Measurements from ENCODE around the gene HLA-C. TPM values are rescaled to one million over a fixed set of nuclear protein-coding genes. Genes with fewer than 3 reads are reported as not detected.
"Not testable (repeated sequence)": the region's sequence is repeated elsewhere in the genome, so short reads cannot be mapped to it uniquely, and the experiment has no call there.

Gene HLA-C
- total RNA-seq, 2 experiments from 2014 or later = 333 to 404 TPM

- ChIA-PET POLR2A (interaction anchor here (1.1 kb wide), 1 partner anchor 328 kb away, joined by 3 read pairs; no protein-coding TSS in a partner anchor), CTCF (ENCODE audit: unreplicated experiment) (interaction anchor here (0.6 kb wide), 1 partner anchor 641 kb away, joined by 16 read pairs; no protein-coding TSS in a partner anchor)
- Histone ChIP-seq H3K4me2 (ENCODE audit: low read length) (no peak overlapping the region), H4K20me1 (ENCODE audit: insufficient read depth, low read length) (no peaks in the 10 kb centered on the region), H3K9me3 (ENCODE audit: low read length) (peaks cover 5% of the 10 kb centered on the region; the same call in 1 of the 2 replicates), H3K9me2 (ENCODE audit: insufficient read depth, low read length) (peaks cover 4% of the 10 kb centered on the region; the same call in 1 of the 2 replicates), H2AFZ (ENCODE audit: low read length) (no peak overlapping the region), H3K4me3 (ENCODE audit: low read depth, low read length, poor library complexity, severe bottlenecking) (no peak overlapping the region), H3K4me1 (ENCODE audit: insufficient read depth, low read length, poor library complexity, severe bottlenecking) (no peaks in the 10 kb centered on the region), H3K79me2 (ENCODE audit: insufficient read depth, low read depth, low read length) (no peaks in the 10 kb centered on the region), H3K27ac (ENCODE audit: low read depth, low read length, poor library complexity, severe bottlenecking) (no peak overlapping the region), H3K36me3 (ENCODE audit: insufficient read depth, low read length) (no peaks in the 10 kb centered on the region; the same call in 1 of the 2 replicates)
- TF ChIP-seq CTCF (conservative IDR thresholded peaks at IDR 0.05; ENCODE audit: low read length) (no peak), EZH2phosphoT487 (IDR thresholded peaks at IDR 0.05; ENCODE audit: borderline replicate concordance, low read depth, low read length) (no peak)
- intact Hi-C loops (cut with micrococcal nuclease; ENCODE audit: unreplicated experiment) = loop anchor here (2.0 kb wide), 1 partner anchor 75 kb away; no protein-coding TSS in a partner anchor
- no TSS peak for BruUV-seq (replicated peaks)
- no peak for DNase-seq (ENCODE audit: low spot score)
Measured at GRCh38 chr6:31246051-31246521, 25.8 kb downstream of the HLA-C start.

- Histone ChIP-seq H2AFZ (ENCODE audit: low read length) (no peak overlapping the region; the same call in 1 of the 2 replicates), H3K27ac (ENCODE audit: low read depth, low read length, poor library complexity, severe bottlenecking) (no peak overlapping the region), H3K79me2 (ENCODE audit: insufficient read depth, low read depth, low read length) (no peaks in the 10 kb centered on the region), H3K9me3 (ENCODE audit: low read length) (peaks cover 4% of the 10 kb centered on the region; the same call in 1 of the 2 replicates), H4K20me1 (ENCODE audit: insufficient read depth, low read length) (no peaks in the 10 kb centered on the region), H3K4me2 (ENCODE audit: low read length) (no peak overlapping the region), H3K4me3 (ENCODE audit: low read depth, low read length, poor library complexity, severe bottlenecking) (no peak overlapping the region), H3K36me3 (ENCODE audit: insufficient read depth, low read length) (no peaks in the 10 kb centered on the region; the same call in 1 of the 2 replicates), H3K9me2 (ENCODE audit: insufficient read depth, low read length) (peaks cover 4% of the 10 kb centered on the region; the same call in 1 of the 2 replicates), H3K4me1 (ENCODE audit: insufficient read depth, low read length, poor library complexity, severe bottlenecking) (no peaks in the 10 kb centered on the region)
- ChIA-PET CTCF (ENCODE audit: unreplicated experiment) (no interaction called here), POLR2A (no interaction called here)
- DNase-seq (ENCODE audit: low spot score) = no peak
- TF ChIP-seq CTCF (conservative IDR thresholded peaks at IDR 0.05; ENCODE audit: low read length) (no peak), EZH2phosphoT487 (IDR thresholded peaks at IDR 0.05; ENCODE audit: borderline replicate concordance, low read depth, low read length) (no peak)
- BruUV-seq (replicated peaks) = no TSS peak
- intact Hi-C loops (cut with micrococcal nuclease; ENCODE audit: unreplicated experiment) = no loop called here
Measured at GRCh38 chr6:31243508-31243907, 28.4 kb downstream of the HLA-C start.

GRCh38 chr6:31239854-31240253 is 32.0 kb downstream of the HLA-C start:
- POLR2A ChIA-PET = no interaction called here
- no TSS peak for BruUV-seq (replicated peaks)
- intact Hi-C loops (cut with micrococcal nuclease; ENCODE audit: unreplicated experiment) = no loop called here

GRCh38 chr6:31234101-31234500 is 37.8 kb downstream of the HLA-C start:
- intact Hi-C loops (cut with micrococcal nuclease; ENCODE audit: unreplicated experiment); H3K79me2 ChIP-seq (ENCODE audit: insufficient read depth, low read depth, low read length); H4K20me1 ChIP-seq (ENCODE audit: insufficient read depth, low read length); H3K9me3 ChIP-seq (ENCODE audit: low read length); H3K4me2 ChIP-seq (ENCODE audit: low read length); DNase-seq (ENCODE audit: low spot score); H3K27ac ChIP-seq (ENCODE audit: low read depth, low read length, poor library complexity, severe bottlenecking); H3K36me3 ChIP-seq (ENCODE audit: insufficient read depth, low read length); BruUV-seq (replicated peaks); H2AFZ ChIP-seq (ENCODE audit: low read length); H3K4me3 ChIP-seq (ENCODE audit: low read depth, low read length, poor library complexity, severe bottlenecking); CTCF ChIA-PET (ENCODE audit: unreplicated experiment); H3K9me2 ChIP-seq (ENCODE audit: insufficient read depth, low read length): not testable (repeated sequence)
- H3K4me1 ChIP-seq (ENCODE audit: insufficient read depth, low read length, poor library complexity, severe bottlenecking) = peaks cover 14% of the 10 kb centered on the region
- POLR2A ChIA-PET = interaction anchor here (0.6 kb wide), 1 partner anchor 105 kb away, joined by 3 read pairs; no protein-coding TSS in a partner anchor

More at GRCh38 chr6:31239854-31240253, 32.0 kb downstream of the HLA-C start:
- H3K4me3 ChIP-seq (ENCODE audit: low read depth, low read length, poor library complexity, severe bottlenecking) = no peak overlapping the region
- no peaks in the 10 kb centered on the region for H3K36me3 ChIP-seq (ENCODE audit: insufficient read depth, low read length)
- CTCF ChIA-PET (ENCODE audit: unreplicated experiment) = no interaction called here
- H4K20me1 ChIP-seq (ENCODE audit: insufficient read depth, low read length) = no peaks in the 10 kb centered on the region
- H3K9me2 ChIP-seq (ENCODE audit: insufficient read depth, low read length) = peaks cover 4% of the 10 kb centered on the region; the same call in 1 of the 2 replicates
- no peaks in the 10 kb centered on the region for H3K9me3 ChIP-seq (ENCODE audit: low read length)
- TF ChIP-seq EZH2phosphoT487 (IDR thresholded peaks at IDR 0.05; ENCODE audit: borderline replicate concordance, low read depth, low read length) (no peak), CTCF (conservative IDR thresholded peaks at IDR 0.05; ENCODE audit: low read length) (no peak)
- no peak for DNase-seq (ENCODE audit: low spot score)
- H3K4me1 ChIP-seq (ENCODE audit: insufficient read depth, low read length, poor library complexity, severe bottlenecking) = no peaks in the 10 kb centered on the region
- no peak overlapping the region for H3K27ac ChIP-seq (ENCODE audit: low read depth, low read length, poor library complexity, severe bottlenecking)
- H2AFZ ChIP-seq (ENCODE audit: low read length) = no peak overlapping the region
- H3K79me2 ChIP-seq (ENCODE audit: insufficient read depth, low read depth, low read length) = no peaks in the 10 kb centered on the region
- H3K4me2 ChIP-seq (ENCODE audit: low read length) = no peak overlapping the region

All from OCI-LY7 (cell line).